HCT116 (cell line): ENCODE results near the gene LTBP4. TPM values are rescaled to one million over a fixed set of nuclear protein-coding genes. Genes with fewer than 3 reads are reported as not detected.

Experiments used
- ATAC-seq: fragments of 200-7000 bp; cut with Tn5 transposase; 2 replicates; pipeline ENCODE4 v1.9.1; 2020; ENCODE audit warnings: mild to moderate bottlenecking, moderate library complexity
- BruUV-seq: library from RNA; stranded (reverse); fragments of 400-500 nt; replicated peaks from 2 replicates; lab custom pipeline; 2021; lab: Mats Ljungman, UMichigan
- CTCF ChIA-PET: fragments of 300-600 bp; sonication (Branson Sonifier 250); formaldehyde crosslinking; loops from one replicate; lab custom pipeline; 2021; ENCODE audit warnings: antibody characterized with exemption; lab: Charles Lee
- POLR2A ChIA-PET: fragments of 300-600, 350-600 bp; sonication (Branson Sonifier 250); formaldehyde crosslinking; loops from one replicate; lab custom pipeline; 2021; ENCODE audit warnings: antibody characterized with exemption; lab: Charles Lee
- RAD21 ChIA-PET, 2 experiments: fragments of 300-600 bp; sonication (Branson Sonifier 250); formaldehyde crosslinking; loops; one replicate each; lab custom pipeline; 2023; ENCODE audit warnings: low total read pairs in 2 of 2; ENCODE audit not compliant: uncharacterized antibody in 2 of 2, unreplicated experiment in 2 of 2, low non-redundant PET in 1 of 2; lab: Charles Lee
- DNase-seq: peaks from one replicate; pipeline ENCODE4 v3.0.0-alpha.2; 2010; ENCODE audit warnings: low read depth, low spot score
- H2AFZ ChIP-seq: fragments of 200-600 bp; shearing (Covaris generic), sonication (generic); 2 replicates; pipeline ENCODE4 v1.6.1; 2017; ENCODE audit warnings: low read depth, mixed run types, mixed read lengths, antibody characterized with exemption, low read length; ENCODE audit not compliant: poor library complexity, severe bottlenecking
- H3K27ac ChIP-seq: 2 replicates; pipeline ENCODE4 v1.5.1; 2012; ENCODE audit warnings: low read depth, low read length
- H3K27me3 ChIP-seq: fragments of 200-600 bp; sonication (generic); 2 replicates; pipeline ENCODE4 v1.6.1; 2016; ENCODE audit warnings: mixed run types, low read length, mixed read lengths; ENCODE audit not compliant: insufficient read depth
- H3K36me3 ChIP-seq, 2 experiments: fragments of 200-500 bp in 1 of 2; fragments of 200-600 bp in 1 of 2; sonication (Bioruptor generic) in 1 of 2; sonication (generic) in 1 of 2; 2 replicates each; pipeline versions ENCODE4 v1.5.1 to v1.6.1; 2014 to 2016; ENCODE audit warnings: low read length in 2 of 2, inconsistent platforms in 1 of 2, mixed read lengths in 1 of 2, mixed run types in 1 of 2; ENCODE audit not compliant: insufficient read depth in 2 of 2, control insufficient read depth in 1 of 2
- H3K4me1 ChIP-seq, 2 experiments: fragments of 200-600 bp in 1 of 2; sonication (generic) in 1 of 2; 2 replicates each; pipeline versions ENCODE4 v1.5.1 to v1.6.1; 2012 to 2017; ENCODE audit warnings: low read length in 2 of 2, inconsistent platforms in 1 of 2, mild to moderate bottlenecking in 1 of 2, mixed read lengths in 1 of 2, mixed run types in 1 of 2, moderate library complexity in 1 of 2; ENCODE audit not compliant: insufficient read depth in 2 of 2, control insufficient read depth in 1 of 2
- H3K4me2 ChIP-seq: fragments of 200-600 bp; sonication (generic); 2 replicates; pipeline ENCODE4 v1.6.1; 2017; ENCODE audit warnings: mixed run types, low read length, mixed read lengths
- H3K4me3 ChIP-seq, 2 experiments: fragments of 200-600 bp in 1 of 2; sonication (generic) in 1 of 2; replicated peaks in 1 of 2; 2 replicates each; pipeline ENCODE4 v1.5.1; 2011 to 2016; ENCODE audit warnings: low read length in 2 of 2, control low read depth in 1 of 2, low read depth in 1 of 2, mild to moderate bottlenecking in 1 of 2, mixed read lengths in 1 of 2, mixed run types in 1 of 2
- H3K79me2 ChIP-seq: fragments of 200-600 bp; sonication (generic); 2 replicates; pipeline ENCODE4 v1.6.1; 2017; ENCODE audit warnings: mild to moderate bottlenecking, mixed run types, low read length, moderate library complexity, mixed read lengths; ENCODE audit not compliant: insufficient read depth
- H3K9ac ChIP-seq: fragments of 200-600 bp; sonication (generic); 2 replicates; pipeline ENCODE4 v1.6.1; 2016; ENCODE audit warnings: low read length, mixed read lengths
- H3K9me2 ChIP-seq: fragments of 200-600 bp; sonication (generic), shearing (Covaris generic); 2 replicates; pipeline ENCODE4 v1.6.1; 2017; ENCODE audit warnings: mixed run types, mild to moderate bottlenecking, moderate library complexity; ENCODE audit not compliant: insufficient read depth
- H3K9me3 ChIP-seq, 2 experiments: fragments of 200-500 bp in 1 of 2; fragments of 200-600 bp in 1 of 2; sonication (Bioruptor generic) in 1 of 2; sonication (generic) in 1 of 2; 2 replicates each; pipeline ENCODE4 v1.6.1; 2014 to 2017; ENCODE audit warnings: low read length in 2 of 2, mixed read lengths in 2 of 2, inconsistent platforms in 1 of 2, low read depth in 1 of 2, mild to moderate bottlenecking in 1 of 2, mixed run types in 1 of 2, moderate library complexity in 1 of 2; ENCODE audit not compliant: control insufficient read depth in 1 of 2, insufficient read depth in 1 of 2
- H4K20me1 ChIP-seq: fragments of 200-600 bp; sonication (generic), shearing (Covaris generic); 2 replicates; pipeline ENCODE4 v1.6.1; 2017; ENCODE audit warnings: mixed run types, mild to moderate bottlenecking, moderate library complexity; ENCODE audit not compliant: insufficient read depth
- ATF3 ChIP-seq: IDR thresholded peaks from 2 replicates; pipeline ENCODE4 v1.6.1; 2012
- EGR1 ChIP-seq: IDR thresholded peaks from 2 replicates; pipeline ENCODE4 v1.6.1; 2012; ENCODE audit warnings: low read depth
- EZH2 ChIP-seq: fragments of 200-600 bp; sonication (generic); IDR thresholded peaks from 2 replicates; pipeline ENCODE4 v1.6.1; 2017; ENCODE audit warnings: antibody characterized with exemption, mixed run types
- EZH2phosphoT487 ChIP-seq: fragments of 200-600 bp; IDR thresholded peaks from 2 replicates; pipeline ENCODE4 v1.6.1; 2018; ENCODE audit warnings: antibody characterized with exemption, borderline replicate concordance
- FOSL1 ChIP-seq: IDR thresholded peaks from 2 replicates; pipeline ENCODE4 v1.6.1; 2012; ENCODE audit warnings: low read depth
- MAX ChIP-seq: IDR thresholded peaks from 2 replicates; pipeline ENCODE4 v1.6.1; 2012
- POLR2A ChIP-seq: IDR thresholded peaks from 2 replicates; pipeline ENCODE4 v1.7.0; 2011; ENCODE audit warnings: borderline replicate concordance; ENCODE audit not compliant: insufficient read depth, insufficient read length; ENCODE audit errors: extremely low read depth
- POLR2AphosphoS5 ChIP-seq: IDR thresholded peaks from 2 replicates; pipeline ENCODE4 v1.6.1; 2011; ENCODE audit warnings: mild to moderate bottlenecking, low read depth, low read length, moderate library complexity
- SP1 ChIP-seq: IDR thresholded peaks from 2 replicates; pipeline ENCODE4 v1.6.1; 2012; ENCODE audit warnings: low read depth
- SRF ChIP-seq: IDR thresholded peaks from 2 replicates; pipeline ENCODE4 v1.6.1; 2012; ENCODE audit warnings: low read depth
- ZBTB33 ChIP-seq: IDR thresholded peaks from 2 replicates; pipeline ENCODE4 v1.6.1; 2011; ENCODE audit warnings: mild to moderate bottlenecking, low read length, moderate library complexity; ENCODE audit not compliant: insufficient replicate concordance; ENCODE audit errors: extremely low read depth
- intact Hi-C: fragments of 100-400 bp; cut with micrococcal nuclease; formaldehyde crosslinking; loops from 2 replicates; pipeline ENCODE4 v1.10.0; 2022
- total RNA-seq: library from RNA; stranded (reverse); gene quantifications from one replicate; pipeline ENCODE4 v1.2.1, GENCODE V29; 2021; ENCODE audit not compliant: unreplicated experiment

LTBP4 gene
- total RNA-seq, 1 experiment from 2014 or later = 310 TPM

- Histone ChIP-seq H3K27me3 (no peaks in the 10 kb centered on the region), H3K9ac (no peak overlapping the region), H3K4me1 (peaks cover 6 to 20% of the 10 kb centered on the region in 2 experiments), H3K9me2 (no peaks in the 10 kb centered on the region), H3K27ac (no peak overlapping the region), H3K79me2 (no peaks in the 10 kb centered on the region), H3K4me3 (no peak overlapping the region), H3K36me3 (no peaks in the 10 kb centered on the region), H2AFZ (no peak overlapping the region), H4K20me1 (no peaks in the 10 kb centered on the region), H3K4me2 (no peak overlapping the region), H3K9me3 (no peaks in the 10 kb centered on the region)
- DNase-seq = no peak
- POLR2A ChIA-PET = interaction anchor here (0.7 kb wide), 1 partner anchor 15 kb away, joined by 3 read pairs; no protein-coding TSS in a partner anchor
- RAD21 ChIA-PET = no interaction called here
- CTCF ChIA-PET = no interaction called here
- ATAC-seq = no peak
- TF ChIP-seq SRF = no peak
- TF ChIP-seq ZBTB33 = no peak
- no peak for TF ChIP-seq EZH2phosphoT487
- no peak for TF ChIP-seq MAX
- BruUV-seq = no TSS peak
- intact Hi-C loops = no loop called here
Measured at GRCh38 chr19:40565910-40566495, 35.2 kb upstream of the LTBP4 start.

- CTCF ChIA-PET = no interaction called here
- Histone ChIP-seq H3K4me3 (no peak overlapping the region), H3K79me2 (no peaks in the 10 kb centered on the region), H4K20me1 (no peaks in the 10 kb centered on the region), H3K27me3 (no peaks in the 10 kb centered on the region), H3K4me2 (no peak overlapping the region), H3K27ac (no peak overlapping the region), H3K9ac (no peak overlapping the region), H3K4me1 (peaks cover 6 to 27% of the 10 kb centered on the region in 2 experiments), H3K36me3 (no peaks in the 10 kb centered on the region), H3K9me2 (no peaks in the 10 kb centered on the region), H2AFZ (no peak overlapping the region), H3K9me3 (no peaks in the 10 kb centered on the region)
- DNase-seq = no peak
- POLR2A ChIA-PET = interaction anchor here (0.7 kb wide), 1 partner anchor 16 kb away, joined by 3 read pairs; no protein-coding TSS in a partner anchor
- BruUV-seq = no TSS peak
- intact Hi-C loops = no loop called here
- RAD21 ChIA-PET = no interaction called here
- ATAC-seq = no peak
- TF ChIP-seq FOSL1 (no peak), MAX (no peak), ATF3 (no peak), POLR2A (no peak), EGR1 (no peak), ZBTB33 (no peak), POLR2AphosphoS5 (no peak), SP1 (no peak), EZH2 (no peak)
Measured at GRCh38 chr19:40567040-40567749, 34.0 kb upstream of the LTBP4 start.
